WTC11 (cell line): ENCODE measurements around the gene RAB6C. TPM values are rescaled to one million over a fixed set of nuclear protein-coding genes. Genes with fewer than 3 reads are reported as not detected.
"Not testable (repeated sequence)": the region's sequence is repeated elsewhere in the genome, so short reads cannot be mapped to it uniquely, and the experiment has no call there.

Experiments
- ATAC-seq: fragments of 200-7000 bp; cut with Tn5 transposase; 2 replicates; pipeline ENCODE4 v1.10.0; 2021; ENCODE audit warnings: mild to moderate bottlenecking, moderate library complexity
- CTCF ChIA-PET: fragments of 300-600 bp; sonication (Branson Sonifier 250); formaldehyde crosslinking; loops from one replicate; lab custom pipeline; 2021; ENCODE audit warnings: antibody characterized with exemption; lab: Charles Lee
- POLR2A ChIA-PET: fragments of 350-600 bp; sonication (Branson Sonifier 250); formaldehyde crosslinking; loops from one replicate; lab custom pipeline; 2021; ENCODE audit warnings: antibody characterized with exemption; lab: Charles Lee
- DNase-seq: peaks from one replicate; pipeline ENCODE4 v3.0.0; 2021; ENCODE audit warnings: low spot score
- H3K27ac Mint-ChIP-seq: 2 replicates; pipeline ENCODE4 v1.8.0; 2021; ENCODE audit warnings: mixed read lengths
- H3K27me3 Mint-ChIP-seq: 2 replicates; pipeline ENCODE4 v1.8.0; 2021; ENCODE audit warnings: low read depth, mild to moderate bottlenecking, moderate library complexity, mixed read lengths
- H3K36me3 Mint-ChIP-seq: 2 replicates; pipeline ENCODE4 v1.8.0; 2021; ENCODE audit warnings: mixed read lengths
- H3K4me1 Mint-ChIP-seq: 2 replicates; pipeline ENCODE4 v1.8.0; 2022; ENCODE audit warnings: mixed read lengths
- H3K4me3 Mint-ChIP-seq: 2 replicates; pipeline ENCODE4 v1.8.0; 2021; ENCODE audit warnings: mild to moderate bottlenecking, moderate library complexity, mixed read lengths
- H3K9me3 Mint-ChIP-seq: 2 replicates; pipeline ENCODE4 v1.8.0; 2021; ENCODE audit warnings: mixed read lengths
- E2F4 ChIP-seq: sonication (generic); formaldehyde crosslinking; IDR thresholded peaks from 2 replicates; pipeline ENCODE4 v1.8.1; 2022; ENCODE audit warnings: low read depth, mild to moderate bottlenecking, moderate library complexity, missing genetic modification reagents, borderline replicate concordance
- ERG ChIP-seq: fragments of 250-450 bp; sonication (Bioruptor Pico); IDR thresholded peaks from 2 replicates; pipeline ENCODE4 v1.8.0; 2021; ENCODE audit warnings: mild to moderate bottlenecking
- NR2C2 ChIP-seq: sonication (generic); formaldehyde crosslinking; IDR thresholded peaks from 2 replicates; pipeline ENCODE4 v1.8.0; 2022; ENCODE audit warnings: mild to moderate bottlenecking, missing genetic modification reagents
- STAT6 ChIP-seq: sonication (generic); formaldehyde crosslinking; conservative IDR thresholded peaks from 2 replicates; pipeline ENCODE4 v1.8.1; 2023; ENCODE audit warnings: mild to moderate bottlenecking, low read depth, missing genetic modification reagents, moderate library complexity
- USF2 ChIP-seq: sonication (generic); formaldehyde crosslinking; IDR thresholded peaks from 2 replicates; pipeline ENCODE4 v1.8.1; 2023; ENCODE audit warnings: mild to moderate bottlenecking, missing genetic modification reagents, moderate library complexity
- ZMAT4 ChIP-seq: fragments of 250-450 bp; sonication (Bioruptor Pico); IDR thresholded peaks from 2 replicates; pipeline ENCODE4 v1.9.0; 2021; ENCODE audit warnings: mild to moderate bottlenecking
- total RNA-seq: library from RNA; stranded (reverse); gene quantifications from 3 replicates; pipeline ENCODE4 v1.2.3, GENCODE V29; 2021

The RAB6C gene
- total RNA-seq, 1 experiment from 2014 or later = 0.09 TPM

GRCh38 chr2:129980246-129980645, 780 bp downstream of the RAB6C start:
- ATAC-seq, POLR2A ChIA-PET, H3K27ac Mint-ChIP-seq, H3K36me3 Mint-ChIP-seq, DNase-seq, H3K9me3 Mint-ChIP-seq: not testable (repeated sequence)
- Mint-ChIP-seq H3K4me1 (peaks cover 18% of the 10 kb centered on the region), H3K27me3 (peaks cover 50% of the 10 kb centered on the region), H3K4me3 (peak overlapping the region; percentile 65)
- CTCF ChIA-PET = interaction anchor here (1.2 kb wide), 1 partner anchor 44 kb away, joined by 3 read pairs; no protein-coding TSS in a partner anchor

- H3K36me3 Mint-ChIP-seq, DNase-seq, H3K4me3 Mint-ChIP-seq, H3K9me3 Mint-ChIP-seq, CTCF ChIA-PET, H3K27ac Mint-ChIP-seq, POLR2A ChIA-PET, ATAC-seq: not testable (repeated sequence)
- Mint-ChIP-seq H3K27me3 (peaks cover 52% of the 10 kb centered on the region), H3K4me1 (peaks cover 18% of the 10 kb centered on the region)
Observed at GRCh38 chr2:129981689-129982088, 2.2 kb downstream of the RAB6C start.

GRCh38 chr2:129984426-129984825, 5.0 kb downstream of the RAB6C start:
- TF ChIP-seq ZMAT4 (CRISPR knock-in tag) (no peak), NR2C2 (CRISPR knock-in tag) (no peak), STAT6 (CRISPR knock-in tag) (no peak), USF2 (CRISPR knock-in tag) (no peak), ERG (CRISPR knock-in tag) (no peak), E2F4 (CRISPR knock-in tag) (no peak)
- DNase-seq (no peak), ATAC-seq (no peak)
- Mint-ChIP-seq H3K4me1 (peaks cover 14% of the 10 kb centered on the region), H3K4me3 (no peak overlapping the region), H3K27me3 (peaks cover 43% of the 10 kb centered on the region), H3K27ac (no peak overlapping the region), H3K36me3 (no peaks in the 10 kb centered on the region), H3K9me3 (no peaks in the 10 kb centered on the region)
- ChIA-PET POLR2A (no interaction called here), CTCF (interaction anchor here (0.9 kb wide), 1 partner anchor 48 kb away, joined by 3 read pairs; no protein-coding TSS in a partner anchor)

GRCh38 chr2:129992415-129993006, 13.0 kb downstream of the RAB6C start:
- H3K27ac Mint-ChIP-seq, H3K36me3 Mint-ChIP-seq, POLR2A ChIA-PET, H3K9me3 Mint-ChIP-seq, H3K4me1 Mint-ChIP-seq, CTCF ChIA-PET: not testable (repeated sequence)
- ATAC-seq (peak; percentile 99), DNase-seq (peak; percentile 36)
- Mint-ChIP-seq H3K4me3 (peak overlapping the region; percentile 64), H3K27me3 (peaks cover 51% of the 10 kb centered on the region)

- ATAC-seq, H3K4me1 Mint-ChIP-seq, H3K27ac Mint-ChIP-seq, H3K36me3 Mint-ChIP-seq, CTCF ChIA-PET, DNase-seq, POLR2A ChIA-PET: not testable (repeated sequence)
- peak overlapping the region; percentile 64 for H3K4me3 Mint-ChIP-seq
- H3K9me3 Mint-ChIP-seq = peaks cover 11% of the 10 kb centered on the region
- peaks cover 51% of the 10 kb centered on the region for H3K27me3 Mint-ChIP-seq
Observed at GRCh38 chr2:129993151-129993550, 13.7 kb downstream of the RAB6C start.

GRCh38 chr2:129996657-129997237, 17.3 kb downstream of the RAB6C start:
- H3K36me3 Mint-ChIP-seq, H3K4me1 Mint-ChIP-seq, DNase-seq, CTCF ChIA-PET, ATAC-seq, H3K4me3 Mint-ChIP-seq, H3K27ac Mint-ChIP-seq, POLR2A ChIA-PET: not testable (repeated sequence)
- Mint-ChIP-seq H3K9me3 (peaks cover 18% of the 10 kb centered on the region), H3K27me3 (peaks cover 52% of the 10 kb centered on the region)

GRCh38 chr2:129998771-129999170, 19.3 kb downstream of the RAB6C start:
- peaks cover 42% of the 10 kb centered on the region for H3K27me3 Mint-ChIP-seq
- H3K4me1 Mint-ChIP-seq, H3K4me3 Mint-ChIP-seq, DNase-seq, POLR2A ChIA-PET, H3K27ac Mint-ChIP-seq, H3K36me3 Mint-ChIP-seq, CTCF ChIA-PET, ATAC-seq: not testable (repeated sequence)
- peaks cover 15% of the 10 kb centered on the region for H3K9me3 Mint-ChIP-seq

GRCh38 chr2:130005862-130006261, 26.4 kb downstream of the RAB6C start:
- H3K9me3 Mint-ChIP-seq, H3K4me1 Mint-ChIP-seq, H3K36me3 Mint-ChIP-seq, POLR2A ChIA-PET, H3K27ac Mint-ChIP-seq, CTCF ChIA-PET: not testable (repeated sequence)
- ATAC-seq (peak; percentile 100), DNase-seq (peak; percentile 70)
- peaks cover 64% of the 10 kb centered on the region for H3K27me3 Mint-ChIP-seq
- peak overlapping the region; percentile 51 for H3K4me3 Mint-ChIP-seq
